H1 (cell line): ENCODE measurements around the gene CLPX. TPM values are rescaled to one million over a fixed set of nuclear protein-coding genes. Genes with fewer than 3 reads are reported as not detected.
"Not testable (repeated sequence)": the region's sequence is repeated elsewhere in the genome, so short reads cannot be mapped to it uniquely, and the experiment has no call there.

Source experiments
- CTCF ChIA-PET: fragments of 300-600 bp; sonication (Branson Sonifier 250); formaldehyde crosslinking; loops from one replicate; lab custom pipeline; 2021; ENCODE audit not compliant: partially characterized antibody; lab: Charles Lee
- POLR2A ChIA-PET: fragments of 300-600 bp; sonication (Branson Sonifier 250); formaldehyde crosslinking; loops from one replicate; lab custom pipeline; 2021; ENCODE audit warnings: inconsistent platforms; ENCODE audit not compliant: partially characterized antibody; lab: Charles Lee
- DNase-seq, 2 experiments: peaks; one replicate each; pipeline versions ENCODE4 v3.0.0 to v3.0.0-alpha.2; 2010 to 2022; ENCODE audit warnings: low spot score in 2 of 2, low read depth in 1 of 2, mixed read lengths in 1 of 2
- FAIRE-seq: peaks from 2 replicates; lab custom pipeline; 2011; peaks lifted over from hg19 to GRCh38; lab: Jason Lieb, UNC
- H2AFZ ChIP-seq: 2 replicates; pipeline ENCODE4 v1.8.1; 2012; ENCODE audit warnings: low read length, inconsistent platforms
- H2AK5ac ChIP-seq: 2 replicates; pipeline ENCODE4 v1.6.1; 2013; ENCODE audit warnings: low read depth, low read length
- H2BK120ac ChIP-seq: replicated peaks from 2 replicates; pipeline ENCODE3; 2013; ENCODE audit warnings: low read depth, low read length, inconsistent platforms
- H2BK12ac ChIP-seq: 2 replicates; pipeline ENCODE4 v1.6.1; 2013; ENCODE audit warnings: low read depth, low read length
- H2BK15ac ChIP-seq: 2 replicates; pipeline ENCODE4 v1.6.1; 2013; ENCODE audit warnings: low read length
- H2BK20ac ChIP-seq: 2 replicates; pipeline ENCODE4 v1.6.1; 2013; ENCODE audit warnings: low read length
- H2BK5ac ChIP-seq: 2 replicates; pipeline ENCODE4 v1.6.1; 2013; ENCODE audit warnings: low read depth, low read length
- H3K14ac ChIP-seq: 2 replicates; pipeline ENCODE4 v1.6.1; 2013; ENCODE audit warnings: inconsistent platforms; ENCODE audit not compliant: insufficient read length
- H3K18ac ChIP-seq: 2 replicates; pipeline ENCODE4 v1.6.1; 2013; ENCODE audit warnings: low read length; ENCODE audit errors: extremely low read depth
- H3K23ac ChIP-seq: 2 replicates; pipeline ENCODE4 v1.6.1; 2013; ENCODE audit warnings: inconsistent platforms; ENCODE audit not compliant: insufficient read length
- H3K23me2 ChIP-seq: 2 replicates; pipeline ENCODE4 v1.6.1; 2013; ENCODE audit warnings: low read depth, low read length
- H3K27ac ChIP-seq: 2 replicates; pipeline ENCODE4 v1.6.1; 2011; ENCODE audit warnings: low read depth, low read length, inconsistent platforms
- H3K27me3 ChIP-seq, 4 experiments: replicated peaks in 1 of 4; 1 replicate in 1 of 4; 2 replicates in 3 of 4; pipeline versions ENCODE4 v1.6.1 to v1.8.1; 2011 to 2013; ENCODE audit warnings: low read length in 3 of 4, mild to moderate bottlenecking in 3 of 4, inconsistent platforms in 2 of 4, mixed read lengths in 2 of 4, moderate library complexity in 1 of 4; ENCODE audit not compliant: control insufficient read depth in 3 of 4, insufficient read depth in 3 of 4; ENCODE audit errors: extremely low read depth in 1 of 4
- H3K36me3 ChIP-seq, 4 experiments: 2 replicates each; pipeline versions ENCODE4 v1.6.1 to v1.8.1; 2011 to 2013; ENCODE audit warnings: mild to moderate bottlenecking in 4 of 4, low read length in 3 of 4, moderate library complexity in 2 of 4, control low read depth in 1 of 4, inconsistent platforms in 1 of 4; ENCODE audit not compliant: insufficient read depth in 4 of 4, control insufficient read depth in 2 of 4
- H3K4ac ChIP-seq: replicated peaks from 2 replicates; pipeline ENCODE3; 2013; ENCODE audit warnings: low read length, low read depth, mixed read lengths, inconsistent platforms; ENCODE audit not compliant: insufficient read length
- H3K4me1 ChIP-seq, 4 experiments: replicated peaks in 1 of 4; 1 replicate in 1 of 4; 2 replicates in 3 of 4; pipeline versions ENCODE4 v1.6.1 to v1.8.1; 2011 to 2013; ENCODE audit warnings: low read length in 3 of 4, inconsistent platforms in 2 of 4, mixed read lengths in 1 of 4; ENCODE audit not compliant: insufficient read depth in 4 of 4, control insufficient read depth in 3 of 4
- H3K4me2 ChIP-seq, 2 experiments: 2 replicates each; pipeline versions ENCODE4 v1.6.1 to v1.8.1; 2011 to 2013; ENCODE audit warnings: low read depth in 2 of 2, low read length in 2 of 2, control low read depth in 1 of 2, inconsistent platforms in 1 of 2, mild to moderate bottlenecking in 1 of 2; ENCODE audit not compliant: insufficient read depth in 1 of 2
- H3K4me3 ChIP-seq, 4 experiments: fragments of 200-600, 300-600 bp in 1 of 4; sonication (generic), shearing (Covaris generic), sonication (Bioruptor Twin) in 1 of 4; 2 replicates each; pipeline versions ENCODE4 v1.5.1 to v1.8.1; 2011 to 2016; ENCODE audit warnings: low read length in 4 of 4, low read depth in 3 of 4, control low read depth in 2 of 4, inconsistent platforms in 2 of 4, mild to moderate bottlenecking in 2 of 4, mixed read lengths in 1 of 4, moderate library complexity in 1 of 4; ENCODE audit not compliant: insufficient read depth in 2 of 4; ENCODE audit errors: extremely low read depth in 1 of 4
- H3K56ac ChIP-seq: replicated peaks from 2 replicates; pipeline ENCODE3; 2013; ENCODE audit warnings: low read depth, mild to moderate bottlenecking, mixed read lengths, low read length, inconsistent platforms; ENCODE audit not compliant: insufficient read length
- H3K79me1 ChIP-seq: 2 replicates; pipeline ENCODE4 v1.6.1; 2013; ENCODE audit warnings: low read depth, low read length, control low read depth
- H3K79me2 ChIP-seq, 2 experiments: 2 replicates each; pipeline versions ENCODE4 v1.6.1 to v1.8.1; 2012 to 2013; ENCODE audit warnings: low read length in 2 of 2, mild to moderate bottlenecking in 2 of 2, inconsistent platforms in 1 of 2; ENCODE audit not compliant: insufficient read depth in 2 of 2, control insufficient read depth in 1 of 2
- H3K9ac ChIP-seq, 4 experiments: replicated peaks in 1 of 4; 1 replicate in 1 of 4; 2 replicates in 3 of 4; pipeline versions ENCODE4 v1.6.1 to v1.8.1; 2011 to 2013; ENCODE audit warnings: low read depth in 3 of 4, low read length in 3 of 4, control low read depth in 2 of 4, mild to moderate bottlenecking in 2 of 4, moderate library complexity in 2 of 4, inconsistent platforms in 1 of 4; ENCODE audit errors: extremely low read depth in 1 of 4
- H3K9me3 ChIP-seq, 2 experiments: 2 replicates each; pipeline versions ENCODE4 v1.6.1 to v1.8.1; 2012 to 2013; ENCODE audit warnings: mild to moderate bottlenecking in 2 of 2, moderate library complexity in 2 of 2, control low read depth in 1 of 2, inconsistent platforms in 1 of 2, low read depth in 1 of 2, low read length in 1 of 2, mixed read lengths in 1 of 2; ENCODE audit not compliant: insufficient read depth in 2 of 2
- H4K20me1 ChIP-seq, 2 experiments: replicated peaks in 1 of 2; 2 replicates each; pipeline versions ENCODE3 to v1.8.1; 2011 to 2013; ENCODE audit warnings: inconsistent platforms in 2 of 2, low read length in 2 of 2, mild to moderate bottlenecking in 1 of 2; ENCODE audit not compliant: insufficient read depth in 2 of 2, control insufficient read depth in 1 of 2
- H4K5ac ChIP-seq: 2 replicates; pipeline ENCODE4 v1.6.1; 2013; ENCODE audit warnings: low read length, low read depth, mixed read lengths, inconsistent platforms; ENCODE audit not compliant: insufficient read length
- H4K8ac ChIP-seq: 2 replicates; pipeline ENCODE4 v1.8.0; 2013; ENCODE audit warnings: mild to moderate bottlenecking, moderate library complexity, low read length, inconsistent platforms; ENCODE audit not compliant: insufficient read depth; ENCODE audit errors: extremely low read depth
- H4K91ac ChIP-seq: replicated peaks from 2 replicates; pipeline ENCODE3; 2013; ENCODE audit warnings: low read length, mixed read lengths, inconsistent platforms; ENCODE audit not compliant: insufficient read length
- WGBS, 2 experiments: shearing (Covaris generic) in 1 of 2; methylation state at CpG; one replicate each; pipeline versions ENCODE4 v1.1.6 to v1.1.7; 2013 to 2015; ENCODE audit warnings: low lambda C conversion rate in 2 of 2, mixed read lengths in 2 of 2, inconsistent platforms in 1 of 2, low coverage in 1 of 2, missing lambda C conversion rate in 1 of 2; ENCODE audit not compliant: insufficient replicate concordance in 2 of 2, insufficient coverage in 1 of 2, insufficient read length in 1 of 2; ENCODE audit errors: extremely low coverage in 1 of 2, missing lambda C conversion rate in 1 of 2; 5-methylcytosine and 5-hydroxymethylcytosine counted together
- polyA plus RNA-seq, 7 experiments: library from polyadenylated mRNA; depleted of rRNA in 3 of 7; stranded (reverse) in 5 of 7; unstranded in 2 of 7; fragments of >200 nt in 5 of 7; fragments of 200-250 nt in 2 of 7; gene quantifications; 1 replicate in 5 of 7; 2 replicates in 1 of 7; 4 replicates in 1 of 7; pipeline versions ENCODE4 v1.2.1 to v1.2.3, GENCODE V29; 2011 to 2013; ENCODE audit warnings: missing spikeins in 2 of 7, mixed read lengths in 2 of 7
- total RNA-seq: library from RNA; stranded (reverse); fragmentation: NEBNext Ultra II Directional; extraction: Animal tissue kit (Norgen Biotek cat#: 25700); gene quantifications from 2 replicates; pipeline ENCODE4 v1.2.1, GENCODE V29; 2021

Gene CLPX
- total and polyA plus RNA-seq, 2 of the 8 experiments (the other 6 are each of a cell fraction or from before 2014, with no cell fraction given), result 10.5 to 53.6 TPM

GRCh38 chr15:65188472-65188871 is 3.3 kb upstream of the CLPX start:
- H4K20me1 ChIP-seq, H2BK12ac ChIP-seq, FAIRE-seq, H3K23me2 ChIP-seq, H4K5ac ChIP-seq, H2BK20ac ChIP-seq, H3K4me1 ChIP-seq, H3K4me2 ChIP-seq, H2BK5ac ChIP-seq, H4K91ac ChIP-seq, H2AK5ac ChIP-seq, DNase-seq, H3K4me3 ChIP-seq, H3K9ac ChIP-seq, H3K9me3 ChIP-seq, H3K36me3 ChIP-seq, H4K8ac ChIP-seq, H2BK120ac ChIP-seq, H3K18ac ChIP-seq, H3K14ac ChIP-seq, H2BK15ac ChIP-seq, H3K56ac ChIP-seq, H3K23ac ChIP-seq, H3K27me3 ChIP-seq, H2AFZ ChIP-seq, H3K4ac ChIP-seq, H3K79me1 ChIP-seq, H3K27ac ChIP-seq: not testable (repeated sequence)
- WGBS, 2 experiments, result 85% methylated on average over 9 of the region's 9 CpGs; no CpG with 5 or more reads in 1 of the 2 experiments
- CTCF ChIA-PET, result interaction anchor here (1.2 to 11.8 kb wide), 5 partner anchors 14 to 110 kb away, joined by 5 to 123 read pairs (median 14); partner anchors contain the start of gene PARP16
- POLR2A ChIA-PET, result interaction anchor here (8.7 kb wide), 1 partner anchor 111 kb away, joined by 94 read pairs; no protein-coding TSS in a partner anchor
- peaks cover 2 to 12% of the 10 kb centered on the region in 2 experiments; a peak in 2 of 4 replicates for H3K79me2 ChIP-seq
